Stimulated activated CD8-positive, alpha-beta memory T cell treated with anti-CD3 and anti-CD28 coated beads, Interleukin-2, amount 100 ng/mL, for 1 hour (primary cell): ENCODE measurements around the gene NACC2.

ENCODE experiments used
- DNase-seq, 2 donors: peaks; one replicate each; pipeline ENCODE4 v3.0.0-alpha.2; 2020; ENCODE audit warnings: low read depth in 2 of 2

NACC2 gene

DNA sequence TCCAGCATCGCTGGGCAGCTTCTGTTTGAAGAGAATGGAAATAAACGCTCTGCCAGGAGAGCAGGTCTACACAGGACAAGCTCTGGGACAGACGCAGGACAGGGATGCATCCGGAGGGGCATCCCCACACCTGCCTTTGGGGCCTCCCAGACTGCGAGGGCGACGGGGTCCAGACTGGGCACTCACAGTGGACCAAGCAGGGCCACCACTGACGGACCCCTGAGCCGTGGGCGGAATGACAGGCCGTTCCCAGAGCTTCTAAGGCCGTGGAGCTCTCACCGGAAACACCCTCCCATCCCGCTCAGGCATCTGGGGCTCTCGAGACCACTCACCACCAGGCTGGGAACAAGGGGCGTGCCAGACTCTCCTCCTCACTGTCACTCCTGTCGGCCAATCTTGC, 34.1 kb upstream of the NACC2 start:
- DNase-seq, result no peak

DNA sequence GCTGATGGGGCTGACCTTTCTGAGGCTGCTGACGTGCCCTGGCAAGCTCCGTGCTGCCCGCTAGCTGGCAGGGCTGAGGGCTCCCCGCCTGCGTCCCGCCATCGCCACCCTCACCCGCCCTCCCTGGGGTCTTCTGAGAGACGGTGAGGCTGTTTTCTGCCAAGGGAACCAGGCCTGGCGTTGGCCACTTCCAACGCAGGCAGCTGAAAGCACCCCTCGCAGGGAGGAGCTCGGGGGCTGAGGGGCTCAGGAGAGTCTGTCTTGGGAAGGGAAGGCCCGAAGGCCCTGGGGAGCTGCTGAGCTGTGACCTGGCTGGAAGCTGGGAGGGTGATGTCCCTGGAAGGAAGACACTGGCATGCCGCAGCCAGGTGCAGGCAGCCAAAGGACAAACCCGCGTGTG, 33.3 kb upstream of the NACC2 start:
- DNase-seq, result no peak

GRCh38 chr9:136127313-136127712, 32.2 kb upstream of the NACC2 start:
- no peak for DNase-seq

GRCh38 chr9:136124976-136125692, 30.0 kb upstream of the NACC2 start:
- no peak for DNase-seq

DNA sequence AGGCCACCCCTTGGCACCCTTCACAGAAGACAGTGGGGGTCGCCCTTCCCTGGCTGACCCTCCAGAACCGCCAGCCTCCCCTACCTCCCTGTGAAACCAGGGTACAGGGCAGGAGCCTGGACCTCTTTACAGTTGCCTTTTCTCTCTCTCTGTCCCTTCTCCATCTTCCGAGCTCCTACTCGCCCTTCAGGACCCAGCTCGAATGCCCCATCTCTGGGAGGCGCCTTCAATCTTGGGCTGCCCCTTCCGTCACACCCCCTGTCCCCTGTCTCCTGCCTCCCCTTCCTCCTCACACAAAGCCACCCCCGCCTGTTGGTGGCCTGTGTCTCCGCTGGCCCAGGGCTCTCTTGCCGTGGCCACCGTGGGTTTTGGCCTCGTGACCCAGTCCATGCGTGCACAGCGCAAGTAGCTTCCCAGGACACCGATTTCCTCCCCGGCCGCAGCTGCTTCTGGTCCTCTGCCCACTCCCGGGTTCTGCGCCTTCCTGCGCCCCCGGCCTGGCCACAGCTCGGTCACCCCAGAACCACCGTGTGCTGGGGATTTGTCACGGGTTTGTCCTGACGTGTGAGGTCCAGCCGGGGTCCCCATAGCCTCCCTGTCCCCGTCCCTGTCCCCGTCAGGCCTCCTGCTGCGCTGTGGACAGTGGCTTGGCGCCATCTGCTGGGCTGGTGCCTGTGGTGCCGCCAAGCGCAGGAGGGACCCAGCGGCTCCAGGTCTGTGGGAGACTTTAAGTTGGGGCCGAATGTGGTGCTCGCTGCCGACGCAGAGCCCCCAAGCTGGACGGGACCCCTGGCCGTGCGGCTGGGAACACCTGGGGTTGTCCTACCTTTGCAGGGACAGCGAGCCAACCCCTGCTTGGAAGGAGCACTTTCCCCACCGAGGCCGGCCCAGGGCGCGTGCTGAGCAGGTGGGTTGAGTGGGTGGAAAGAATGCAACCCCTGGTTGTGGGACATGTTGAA, 27.6 kb upstream of the NACC2 start:
- peak; percentile 55 to 60 for DNase-seq

DNA sequence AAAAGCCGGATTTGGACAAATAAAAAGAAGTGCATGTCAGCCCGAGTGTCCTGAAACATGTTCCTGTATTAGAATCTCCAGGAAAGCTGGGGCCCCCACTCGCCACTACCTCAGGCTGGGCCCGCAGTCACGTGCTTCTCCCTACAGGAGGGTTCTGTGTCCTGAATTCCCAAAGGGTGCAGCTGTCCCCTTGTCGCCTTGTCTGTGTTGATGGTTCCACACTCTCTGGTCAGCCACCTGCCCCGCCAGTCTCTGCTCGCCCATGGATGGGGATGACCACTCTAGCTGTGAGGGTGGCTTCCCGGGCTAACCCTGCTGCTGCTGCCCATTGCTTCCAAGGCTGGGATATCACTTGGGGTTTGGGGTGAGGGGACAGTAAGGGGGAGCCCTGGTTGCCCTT, 26.7 kb upstream of the NACC2 start:
- DNase-seq, result no peak

DNA sequence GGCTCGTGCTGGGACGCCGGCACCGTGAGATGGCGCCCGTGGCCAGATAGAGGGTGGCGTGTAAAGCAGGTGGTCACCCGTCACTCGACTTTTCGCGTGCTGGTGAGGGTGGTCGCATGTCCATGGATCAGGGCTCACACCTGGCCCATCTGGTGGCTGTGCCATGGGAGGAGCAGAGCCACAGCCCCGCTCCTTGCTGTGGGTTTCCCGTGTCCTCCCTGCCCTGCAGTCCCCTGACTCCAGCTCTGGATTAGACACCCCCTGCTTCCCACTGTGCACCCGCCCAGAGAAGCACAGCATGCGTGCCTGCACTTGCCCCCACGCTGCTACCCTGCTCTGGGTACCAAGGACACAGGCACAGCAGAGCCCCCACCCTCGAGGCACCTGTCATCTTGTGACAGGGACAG, 25.4 kb upstream of the NACC2 start:
- DNase-seq, result no peak

DNA sequence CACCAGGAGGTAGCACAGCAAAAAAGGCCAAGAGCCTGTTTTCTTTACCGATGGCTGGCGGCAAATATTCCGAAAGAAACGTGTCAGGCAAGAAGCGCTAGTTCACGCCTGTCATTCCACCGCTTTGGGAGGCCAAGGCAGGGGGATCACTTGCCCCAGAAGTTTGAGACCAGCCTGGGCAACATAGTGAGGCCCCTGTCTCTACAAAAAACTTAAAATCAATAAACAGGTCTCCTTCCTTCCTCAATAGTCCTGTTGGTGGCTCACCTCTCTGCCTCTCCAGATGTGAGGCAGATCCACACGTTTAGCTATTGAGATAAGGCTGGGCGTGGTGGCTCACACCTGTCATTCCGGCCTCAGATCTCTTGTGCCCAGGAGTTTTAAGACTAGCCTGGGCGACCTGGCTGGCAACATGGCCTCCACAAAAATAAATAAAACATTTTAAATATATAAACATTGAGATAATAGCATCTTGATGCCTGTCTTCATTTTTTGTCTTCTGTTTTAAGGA, 24.8 kb upstream of the NACC2 start:
- no peak for DNase-seq

- DNase-seq, result no peak
These were observed 24.2 kb upstream of the NACC2 start for GRCh38 chr9:136119061-136119882.

GRCh38 chr9:136118320-136119060, 23.4 kb upstream of the NACC2 start, which contains the start of gene TMEM250:
Gene TMEM250, minus strand, starts transcription at chr9:136118875. Its CDS starts 1,975 bp downstream, at chr9:136116900.
- peak; percentile 91 to 93 for DNase-seq

DNA sequence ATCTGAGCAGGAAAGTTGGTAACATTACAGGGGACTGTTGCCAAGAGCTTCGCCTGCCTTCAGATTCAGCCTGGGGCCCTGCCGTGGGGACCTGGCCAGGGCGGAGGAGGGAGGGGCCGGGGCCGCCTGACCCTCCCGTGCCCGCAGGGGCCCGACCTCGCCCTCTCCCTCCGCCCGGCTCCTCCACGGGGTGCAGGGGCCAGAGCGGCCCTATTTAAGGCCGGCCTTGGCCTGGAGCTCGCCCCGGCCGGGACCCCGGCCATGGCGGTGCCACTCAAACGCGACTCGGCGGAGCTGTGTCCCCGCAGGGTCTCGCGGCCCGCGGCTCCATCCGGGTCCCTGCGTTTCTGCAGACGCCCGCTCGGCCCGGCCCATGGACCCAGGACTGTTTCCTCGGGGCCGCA, 22.8 kb upstream of the NACC2 start:
- no peak for DNase-seq

DNA sequence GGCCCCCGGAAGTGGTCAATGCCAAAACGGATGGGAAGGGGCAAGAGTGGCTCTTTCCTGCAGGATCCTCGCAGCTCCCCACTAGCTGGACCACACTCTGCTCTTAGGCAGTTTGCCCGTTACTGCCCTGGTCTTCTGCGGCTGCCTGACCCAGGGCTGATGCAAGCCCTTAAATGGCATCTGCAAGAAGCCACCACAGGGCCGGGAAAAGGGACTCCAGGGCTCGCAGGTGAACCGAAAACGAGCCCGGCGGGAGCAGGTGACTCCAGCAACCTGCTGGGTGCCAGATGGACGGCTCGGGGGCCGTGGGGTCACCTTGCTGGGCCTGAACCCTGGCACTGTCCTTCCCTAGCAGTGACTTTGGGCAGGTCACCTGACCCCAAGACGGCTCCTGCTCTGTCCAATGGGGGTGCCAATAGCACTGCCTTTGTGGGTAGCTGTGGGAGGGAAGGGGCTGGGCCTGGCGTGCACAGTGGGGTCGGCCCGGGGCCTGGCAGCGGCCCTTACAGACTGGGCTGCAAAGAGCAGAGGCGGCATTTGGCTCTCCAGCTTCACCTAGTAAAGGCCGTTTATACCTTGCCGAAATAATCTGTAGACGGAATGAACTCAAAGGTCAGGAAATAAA, 22.3 kb upstream of the NACC2 start:
- DNase-seq, result no peak

DNA sequence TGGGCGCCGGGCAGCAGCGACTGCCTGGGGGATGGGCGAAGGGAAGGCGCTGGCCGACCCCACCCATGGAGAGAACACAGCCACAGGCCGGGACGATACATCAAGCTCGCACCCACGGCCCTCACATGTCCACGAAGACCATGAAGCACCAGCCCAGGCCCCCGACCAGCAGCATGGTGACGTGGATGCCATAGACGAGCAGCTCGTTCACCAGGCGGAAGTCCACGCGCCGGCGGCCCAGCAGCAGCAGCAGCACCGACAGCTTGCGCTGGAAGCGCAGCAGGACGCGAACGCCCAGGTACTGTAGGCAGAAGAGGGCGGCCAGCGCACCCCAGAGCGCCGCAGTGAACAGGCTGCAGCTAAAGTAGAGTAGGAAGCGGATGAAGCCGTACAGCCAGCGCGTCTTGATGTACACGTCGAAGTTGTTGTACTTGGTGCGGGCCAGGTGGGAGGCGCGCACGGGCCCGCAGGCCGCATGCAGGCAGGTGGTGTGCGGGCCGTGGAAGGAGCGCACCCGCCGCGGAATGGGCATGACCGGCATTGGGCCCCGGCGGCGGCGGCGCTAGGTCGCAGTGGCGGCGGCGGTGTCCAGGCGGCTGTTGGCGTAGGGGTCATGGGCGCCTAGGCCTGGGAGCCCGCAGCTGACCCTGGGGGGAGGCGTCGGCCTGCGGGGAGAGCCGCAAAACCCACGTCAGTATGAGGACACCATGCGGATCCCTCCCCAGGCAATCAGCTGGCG, 21.4 kb upstream of the NACC2 start:
- no peak for DNase-seq

DNA sequence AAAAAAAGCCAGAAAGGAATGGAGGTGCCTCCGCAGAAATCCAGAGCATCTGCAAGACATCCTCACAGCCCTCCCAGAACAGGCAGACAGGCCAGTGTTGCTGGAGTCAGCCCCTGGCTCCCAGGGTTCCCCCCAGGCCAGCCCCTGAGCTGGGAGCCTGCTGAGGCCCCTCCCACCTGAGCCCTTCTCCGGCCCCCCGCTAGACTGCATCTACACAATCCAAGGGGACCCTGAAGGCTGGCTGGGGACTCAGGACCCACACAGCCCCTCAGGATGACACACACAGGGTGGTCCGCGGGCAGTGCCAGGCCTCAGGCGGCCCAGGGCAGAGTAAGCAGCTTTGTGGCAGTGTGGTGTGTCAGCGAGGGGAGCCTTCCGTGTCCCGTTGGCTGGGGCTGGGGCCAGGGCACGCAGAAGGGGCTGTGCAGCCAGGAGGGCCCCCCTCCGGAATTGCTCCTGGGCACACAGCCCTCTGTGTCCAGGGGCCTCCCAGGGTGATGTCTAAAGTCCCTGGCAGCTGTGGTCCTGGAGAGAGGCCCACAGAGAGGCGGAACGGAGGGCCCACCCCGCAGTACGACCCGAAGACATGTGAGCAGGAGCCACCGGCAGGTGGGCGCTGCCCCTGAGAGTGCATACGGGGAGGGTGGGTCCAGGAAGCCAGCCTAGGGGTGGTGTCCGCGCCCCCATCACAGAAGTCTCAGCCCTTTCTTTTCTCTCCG, 20.7 kb upstream of the NACC2 start:
- no peak for DNase-seq

GRCh38 chr9:136115206-136115605, 20.1 kb upstream of the NACC2 start:
- DNase-seq, result no peak

- DNase-seq, result no peak
These were observed 19.5 kb upstream of the NACC2 start for GRCh38 chr9:136114610-136115009.

GRCh38 chr9:136112541-136112940, 17.5 kb upstream of the NACC2 start:
- no peak for DNase-seq

DNA sequence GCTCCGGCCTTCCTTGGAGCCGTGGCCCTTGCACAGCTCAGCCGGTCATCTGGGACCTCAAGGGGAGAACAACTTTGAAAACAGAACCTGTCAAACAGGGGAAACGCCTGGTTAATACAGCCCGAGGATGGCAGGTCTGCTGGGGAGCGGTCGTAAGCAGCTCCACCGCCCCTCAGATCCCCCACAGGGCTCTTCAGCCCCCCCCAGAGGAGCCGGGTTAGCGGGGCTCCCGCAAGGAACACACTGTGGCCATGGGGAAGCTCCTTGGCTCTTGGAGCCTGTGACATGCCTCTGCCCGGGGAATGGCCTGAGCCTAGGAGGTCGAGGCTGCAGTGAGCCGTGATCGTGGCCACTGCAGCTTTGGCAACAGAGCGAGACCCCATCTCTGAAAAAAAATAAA, 16.8 kb upstream of the NACC2 start:
- no peak for DNase-seq

DNA sequence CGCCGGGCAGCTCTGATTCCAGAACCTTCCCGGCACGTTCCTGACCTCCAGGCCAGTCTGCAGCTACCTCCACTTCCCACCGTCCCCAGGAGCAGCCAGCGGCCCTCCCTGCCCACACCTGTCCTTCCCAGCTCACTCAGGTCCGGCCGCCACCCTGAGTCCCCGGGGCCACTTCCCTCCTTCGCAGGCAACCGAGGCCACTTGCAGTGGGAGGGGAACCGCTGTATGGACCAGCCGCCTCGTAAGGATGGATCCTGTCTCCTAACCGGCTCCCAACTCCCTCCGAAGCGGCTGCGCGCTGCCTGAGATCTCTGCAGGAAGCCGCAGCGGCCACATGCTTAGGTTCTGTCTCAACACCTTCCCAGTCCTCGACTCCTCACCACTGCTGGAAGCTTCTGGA, 16.1 kb upstream of the NACC2 start:
- DNase-seq, result no peak
